Measurements from ENCODE around the gene PLD5. TPM values are rescaled to one million over a fixed set of nuclear protein-coding genes. Genes with fewer than 3 reads are reported as not detected.

PLD5 gene
- total RNA-seq, 1 experiment from 2014 or later: 2.6 TPM

DNA sequence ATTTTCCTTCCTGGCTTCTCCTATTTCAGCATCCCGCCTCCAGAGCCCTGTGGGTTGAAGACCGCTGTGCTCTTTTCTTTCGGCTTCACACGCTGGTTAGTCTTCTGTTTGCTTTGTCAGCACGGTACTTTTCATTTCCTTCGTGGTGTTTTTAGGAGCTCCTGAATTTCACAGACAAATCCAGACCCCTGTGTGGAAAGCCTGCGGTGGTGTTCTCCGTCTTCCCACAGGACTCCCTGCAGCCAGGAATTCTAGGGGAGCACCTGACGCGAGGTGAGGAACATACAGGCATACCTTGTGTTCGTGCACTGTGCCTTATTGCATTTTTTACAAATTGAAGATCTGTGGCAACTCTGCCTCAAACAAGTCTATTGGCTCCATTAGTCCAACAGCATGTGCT lies 315.4 kb downstream of the PLD5 start:
- no peak for DNase-seq
- H3K36me3 ChIP-seq: no peaks in the 10 kb centered on the region
- no peaks in the 10 kb centered on the region for H3K27me3 ChIP-seq
- no peak overlapping the region for H3K27ac ChIP-seq
- H3K4me3 ChIP-seq: no peak overlapping the region
- H3K9me3 ChIP-seq (replicated peaks): no peaks in the 10 kb centered on the region
- peaks cover 56% of the 10 kb centered on the region for H3K4me1 ChIP-seq

DNA sequence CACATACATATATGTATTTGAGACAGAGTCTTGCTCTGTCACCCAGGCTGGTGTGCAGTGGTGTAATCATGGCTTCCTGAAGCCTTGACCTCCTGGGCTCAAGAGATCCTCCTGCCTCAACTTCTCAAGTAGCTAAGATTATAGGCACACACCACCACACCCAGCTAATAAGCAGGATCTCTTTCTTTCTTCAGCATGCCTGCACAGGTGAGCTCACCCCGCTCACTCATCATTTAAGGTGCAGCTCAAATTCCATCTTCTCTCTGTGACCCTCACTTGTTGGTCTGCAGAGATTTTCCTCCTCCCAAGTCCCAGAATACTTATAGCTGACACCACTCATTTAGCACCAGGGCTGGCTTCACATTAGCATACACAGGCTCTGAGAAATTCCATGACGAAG lies 316.5 kb downstream of the PLD5 start:
- H3K27me3 ChIP-seq: no peaks in the 10 kb centered on the region
- H3K36me3 ChIP-seq: no peaks in the 10 kb centered on the region
- H3K27ac ChIP-seq: no peak overlapping the region
- no peak overlapping the region for H3K4me3 ChIP-seq
- no peak for DNase-seq
- H3K4me1 ChIP-seq: peaks cover 46% of the 10 kb centered on the region
- no peaks in the 10 kb centered on the region for H3K9me3 ChIP-seq (replicated peaks)

DNA sequence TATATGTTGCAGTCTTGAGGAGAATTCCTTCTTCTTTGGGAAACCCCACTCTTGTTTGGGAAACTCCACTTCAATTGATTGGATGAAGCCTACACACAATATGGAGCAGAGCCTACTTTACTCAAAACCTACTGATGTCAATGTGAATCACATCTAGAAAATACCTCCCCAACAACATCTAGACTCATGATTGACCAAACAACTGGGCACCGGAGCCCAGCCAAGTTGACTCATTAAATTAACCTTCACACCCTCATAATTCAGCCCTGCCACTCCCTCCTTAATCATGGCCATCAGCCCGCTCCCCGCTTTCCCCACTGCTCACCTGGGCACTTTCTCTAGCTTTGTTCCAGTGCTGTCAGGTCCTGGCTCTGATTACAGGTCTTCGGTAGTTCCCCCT lies 317.5 kb downstream of the PLD5 start:
- Histone ChIP-seq H3K27me3 (no peaks in the 10 kb centered on the region), H3K4me3 (no peak overlapping the region), H3K27ac (no peak overlapping the region), H3K4me1 (peaks cover 37% of the 10 kb centered on the region), H3K9me3 (replicated peaks) (no peaks in the 10 kb centered on the region), H3K36me3 (no peaks in the 10 kb centered on the region)
- DNase-seq: no peak

DNA sequence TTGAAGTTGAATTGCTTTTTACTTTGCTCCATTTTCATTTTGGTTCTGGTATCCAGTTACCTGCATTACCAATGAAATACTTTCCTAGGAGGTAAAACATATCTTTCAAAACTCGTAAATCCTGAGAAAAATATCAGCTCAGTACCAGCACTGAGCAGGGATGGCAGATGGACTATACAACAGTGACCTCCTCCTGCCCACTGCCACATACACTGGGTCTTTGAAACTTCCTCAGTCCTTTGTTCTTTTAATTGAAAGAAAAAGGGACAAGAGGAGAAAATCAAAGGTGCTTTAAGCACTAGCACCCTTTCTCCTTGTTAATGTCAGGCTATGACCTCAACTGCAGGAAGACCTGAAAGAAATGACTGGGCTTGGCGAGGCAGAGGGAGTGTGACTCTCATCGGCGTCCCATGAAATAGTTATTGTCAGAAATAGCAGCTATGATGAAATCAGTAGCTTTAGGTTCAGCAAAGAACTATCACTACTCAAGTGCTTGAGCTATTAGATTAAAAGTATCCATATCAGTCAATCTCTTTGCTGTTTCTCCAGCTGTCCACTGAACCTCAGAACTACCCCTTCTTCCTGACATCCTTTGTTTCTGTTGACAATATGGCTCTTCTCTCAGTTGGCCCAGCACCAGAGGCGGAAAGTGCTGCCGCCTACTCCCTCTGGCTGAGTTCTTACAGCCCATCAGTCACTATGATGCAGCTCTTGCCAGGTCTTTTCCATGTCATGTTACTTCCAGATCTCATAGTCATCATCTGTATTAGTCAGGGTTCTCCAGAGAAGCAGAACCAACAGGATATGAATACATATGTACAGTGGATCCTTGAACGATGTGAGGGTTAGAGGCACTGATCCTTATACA lies 318.6 kb downstream of the PLD5 start:
- Histone ChIP-seq H3K9me3 (replicated peaks) (no peaks in the 10 kb centered on the region), H3K27me3 (no peaks in the 10 kb centered on the region), H3K27ac (peak overlapping the region; percentile 74), H3K36me3 (no peaks in the 10 kb centered on the region), H3K4me3 (peak overlapping the region; percentile 18; the same call in 1 of the 2 replicates), H3K4me1 (peaks cover 26% of the 10 kb centered on the region)
- DNase-seq: peak; percentile 60 to 81

DNA sequence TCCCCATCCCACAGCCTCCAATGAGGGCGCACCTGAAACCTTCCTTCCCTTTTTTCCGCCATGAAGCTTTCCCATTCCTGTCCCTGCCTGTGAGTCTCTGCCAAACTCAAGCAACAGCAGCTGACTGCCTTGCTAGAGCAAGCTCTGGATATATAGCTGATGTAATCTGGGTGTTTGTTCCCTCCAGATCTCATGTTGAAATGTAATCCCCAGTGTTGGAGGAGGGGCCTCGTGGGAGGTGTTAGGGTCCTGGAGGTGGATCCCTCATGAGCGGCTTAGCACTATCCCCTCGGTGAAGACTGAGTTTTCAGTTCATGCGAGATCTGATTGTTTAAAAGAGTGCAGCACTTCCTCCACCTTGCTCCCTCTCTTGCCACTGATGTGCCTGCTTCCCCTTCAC lies 321.2 kb downstream of the PLD5 start:
- H3K36me3 ChIP-seq: no peaks in the 10 kb centered on the region
- peak in 1 of 2 experiments; percentile 23 for DNase-seq
- no peak overlapping the region for H3K4me3 ChIP-seq
- H3K27me3 ChIP-seq: no peaks in the 10 kb centered on the region
- peaks cover 22% of the 10 kb centered on the region for H3K4me1 ChIP-seq
- no peaks in the 10 kb centered on the region for H3K9me3 ChIP-seq (replicated peaks)
- H3K27ac ChIP-seq: no peak overlapping the region

DNA sequence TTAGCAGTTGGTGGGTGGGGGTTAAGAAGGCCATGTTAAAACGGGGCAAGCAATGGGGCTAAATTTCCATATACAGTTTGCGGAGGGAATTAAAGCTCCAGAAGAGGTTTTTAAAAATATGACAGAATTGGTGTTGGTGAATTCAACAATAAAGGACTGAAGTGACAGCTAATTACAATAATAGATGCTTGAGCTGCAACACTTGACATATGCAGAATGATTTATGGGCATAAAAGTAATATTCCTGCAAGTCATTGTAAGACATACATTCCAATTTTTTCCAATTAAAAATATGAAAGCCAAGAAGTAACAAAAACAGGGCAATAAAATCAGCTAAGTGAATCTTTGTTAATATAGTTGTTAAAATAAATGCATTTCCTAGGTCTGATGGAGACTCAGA lies 323.4 kb downstream of the PLD5 start:
- DNase-seq: no peak
- Histone ChIP-seq H3K4me1 (peaks cover 15% of the 10 kb centered on the region), H3K9me3 (replicated peaks) (no peaks in the 10 kb centered on the region), H3K27ac (no peak overlapping the region), H3K36me3 (no peaks in the 10 kb centered on the region), H3K4me3 (no peak overlapping the region), H3K27me3 (no peaks in the 10 kb centered on the region)

DNA sequence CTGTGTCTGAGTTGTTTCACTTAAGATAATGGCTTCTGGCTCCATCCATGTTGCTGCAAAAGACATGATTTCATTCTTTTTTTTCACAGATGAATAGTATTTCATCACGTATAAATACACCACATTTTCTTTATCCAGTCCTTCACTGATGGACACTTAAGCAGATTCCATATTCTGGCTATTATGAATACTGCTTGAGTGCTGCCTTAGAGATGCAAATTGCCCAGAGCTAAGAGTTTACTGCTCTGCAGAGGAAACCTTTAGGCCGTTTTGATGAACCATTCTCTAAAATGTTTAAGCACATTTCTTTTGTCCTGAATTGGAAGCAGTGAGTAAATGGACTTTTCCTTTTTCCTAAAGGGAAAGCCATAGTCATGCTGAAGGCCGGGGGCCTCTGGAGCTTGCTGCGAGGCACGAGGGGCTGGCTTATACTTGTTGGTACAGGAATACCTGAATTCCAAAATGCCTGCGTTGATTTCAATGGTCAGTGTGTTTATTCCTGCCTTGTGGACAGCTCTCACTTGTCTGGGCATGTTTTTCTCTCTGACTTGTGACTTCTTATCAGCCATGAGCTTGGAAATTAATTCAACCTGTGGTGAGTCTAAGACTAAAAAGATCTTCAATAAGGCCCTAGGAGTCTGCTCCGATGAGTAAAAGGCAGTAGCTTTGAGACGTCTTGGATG lies 324.6 kb downstream of the PLD5 start:
- Histone ChIP-seq H3K27me3 (no peaks in the 10 kb centered on the region), H3K9me3 (replicated peaks) (no peaks in the 10 kb centered on the region), H3K4me3 (no peak overlapping the region), H3K36me3 (no peaks in the 10 kb centered on the region), H3K27ac (no peak overlapping the region), H3K4me1 (peaks cover 6% of the 10 kb centered on the region; the same call in 1 of the 2 replicates)
- DNase-seq: no peak

DNA sequence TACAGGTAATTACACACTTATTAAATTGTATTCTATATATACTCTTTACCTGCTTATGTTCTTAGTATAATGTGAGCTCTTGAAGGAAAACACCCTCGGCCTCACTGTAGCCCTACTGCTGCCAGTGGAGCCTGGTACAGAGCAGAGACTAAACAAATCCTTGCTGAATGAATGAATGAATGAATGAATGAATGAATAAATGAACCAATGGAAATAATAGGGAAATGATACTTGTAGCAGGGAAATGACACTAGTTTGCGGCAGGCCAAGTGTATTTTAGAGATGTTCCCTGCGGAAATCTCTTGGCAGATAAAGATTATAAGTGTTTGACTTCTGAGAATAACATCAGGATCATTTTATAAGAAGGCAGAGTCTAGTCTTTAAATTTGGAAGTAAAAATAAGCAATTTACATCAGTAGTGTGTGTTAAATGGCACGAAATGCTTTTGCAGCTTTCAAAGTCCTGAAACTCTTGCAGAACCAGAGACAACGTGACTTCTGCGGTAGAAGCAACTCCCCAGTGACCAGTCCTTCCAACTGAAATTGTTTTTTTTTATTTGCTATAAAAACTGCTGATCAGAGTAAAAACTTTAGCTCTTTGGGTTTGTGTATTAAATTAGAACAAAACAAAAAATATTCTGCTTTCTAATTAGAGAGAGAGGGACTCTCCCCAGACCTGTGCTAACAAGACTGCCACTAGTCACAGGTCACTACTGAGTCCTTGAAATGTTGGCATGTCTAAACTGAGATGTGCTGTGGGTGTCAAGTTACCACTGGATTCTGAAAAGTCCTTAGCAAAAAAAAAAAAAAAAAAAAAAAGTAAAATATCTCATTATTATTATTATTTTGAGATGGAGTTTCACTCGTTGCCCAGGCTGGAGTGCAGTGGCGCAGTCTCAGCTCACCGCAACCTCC lies 326.3 kb downstream of the PLD5 start:
- Histone ChIP-seq H3K27ac (no peak overlapping the region), H3K4me3 (no peak overlapping the region), H3K36me3 (no peaks in the 10 kb centered on the region), H3K4me1 (no peaks in the 10 kb centered on the region), H3K9me3 (replicated peaks) (no peaks in the 10 kb centered on the region), H3K27me3 (no peaks in the 10 kb centered on the region)
- DNase-seq: no peak

DNA sequence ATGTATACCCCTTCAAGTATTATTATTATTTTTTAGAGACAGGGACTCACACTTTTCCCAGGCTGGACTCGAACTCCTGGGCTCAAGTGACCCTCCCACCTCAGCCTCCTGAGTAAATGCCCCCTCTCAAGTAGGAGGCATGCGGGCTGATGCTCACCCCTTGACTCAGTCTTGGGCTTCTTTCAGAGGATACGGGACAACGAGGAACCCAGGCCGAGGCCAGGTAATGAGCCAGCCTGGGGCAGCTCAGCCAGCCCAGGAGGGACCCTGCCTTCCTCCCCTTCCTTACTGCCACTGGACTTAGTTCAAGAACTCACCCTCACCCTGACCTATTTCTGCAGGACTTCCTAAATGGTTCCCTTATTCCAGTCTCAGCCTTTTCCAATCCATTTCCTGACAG lies 327.6 kb downstream of the PLD5 start:
- no peak overlapping the region for H3K27ac ChIP-seq
- H3K36me3 ChIP-seq: no peaks in the 10 kb centered on the region
- no peaks in the 10 kb centered on the region for H3K9me3 ChIP-seq (replicated peaks)
- DNase-seq: no peak
- H3K4me3 ChIP-seq: no peak overlapping the region
- no peaks in the 10 kb centered on the region for H3K4me1 ChIP-seq
- no peaks in the 10 kb centered on the region for H3K27me3 ChIP-seq

DNA sequence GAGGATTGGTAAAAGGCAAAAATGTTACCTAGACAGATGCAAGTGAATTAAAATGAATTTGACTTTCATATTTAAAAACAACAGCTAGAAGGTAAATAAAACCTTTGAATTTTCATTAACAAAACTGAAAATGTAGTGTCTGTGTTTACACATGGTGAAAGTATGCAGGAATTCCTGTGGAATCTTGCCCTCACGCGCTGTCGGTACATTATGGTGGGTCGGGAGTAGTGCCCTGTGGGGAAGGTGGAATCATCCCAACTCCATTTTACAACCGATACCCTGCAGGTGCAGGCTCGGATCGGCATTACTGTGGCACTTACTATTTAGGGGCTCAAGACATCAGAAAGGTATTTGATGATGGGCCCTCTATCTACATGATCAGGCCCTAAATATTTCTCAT lies 328.4 kb downstream of the PLD5 start:
- DNase-seq: no peak
- H3K4me3 ChIP-seq: no peak overlapping the region
- H3K27ac ChIP-seq: no peak overlapping the region
- H3K27me3 ChIP-seq: no peaks in the 10 kb centered on the region
- H3K9me3 ChIP-seq (replicated peaks): no peaks in the 10 kb centered on the region
- H3K36me3 ChIP-seq: no peaks in the 10 kb centered on the region
- no peaks in the 10 kb centered on the region for H3K4me1 ChIP-seq

DNA sequence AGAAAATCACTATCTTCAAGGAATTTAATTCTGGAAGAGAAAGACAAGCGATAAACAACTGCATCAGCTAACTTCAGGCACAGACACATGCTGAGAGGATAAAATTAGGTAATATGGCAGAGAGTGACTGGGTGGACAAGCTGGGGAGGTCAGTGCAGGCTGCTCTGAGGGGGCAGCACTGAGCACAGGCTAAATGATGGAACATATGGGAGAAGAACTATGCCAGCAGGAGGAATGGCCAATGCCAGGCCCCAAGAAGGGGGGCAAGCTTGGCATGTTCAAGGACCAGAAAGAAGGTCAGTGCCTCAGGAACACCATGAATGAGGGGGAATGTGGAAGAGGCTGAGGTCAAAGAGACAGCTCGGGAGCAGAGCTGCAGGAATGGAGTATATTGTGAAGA lies 334.9 kb downstream of the PLD5 start:
- H3K36me3 ChIP-seq: no peaks in the 10 kb centered on the region
- DNase-seq: no peak
- H3K9me3 ChIP-seq (replicated peaks): no peaks in the 10 kb centered on the region
- H3K4me1 ChIP-seq: peaks cover 34% of the 10 kb centered on the region
- no peak overlapping the region for H3K27ac ChIP-seq
- H3K27me3 ChIP-seq: no peaks in the 10 kb centered on the region
- H3K4me3 ChIP-seq: no peak overlapping the region

DNA sequence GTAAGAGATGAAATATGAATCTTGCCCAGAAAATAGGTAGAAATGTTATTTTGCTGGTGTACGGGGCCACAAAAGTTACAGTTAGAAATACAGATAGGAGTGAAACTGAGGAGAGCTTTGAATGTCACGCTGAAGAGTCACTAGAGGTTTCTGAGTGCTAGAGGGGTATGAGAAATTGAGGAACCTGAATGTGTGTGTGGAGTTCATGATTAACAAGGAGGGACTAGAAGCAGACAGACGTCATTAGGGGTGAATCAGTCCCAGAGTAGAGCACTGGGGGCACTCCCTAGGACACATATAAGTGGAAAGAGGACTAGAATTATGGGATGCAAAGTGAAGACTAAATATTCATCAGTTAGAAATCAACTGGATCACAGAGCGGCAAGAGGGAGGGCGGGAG lies 336.7 kb downstream of the PLD5 start:
- H3K27ac ChIP-seq: no peak overlapping the region
- no peak for DNase-seq
- H3K27me3 ChIP-seq: no peaks in the 10 kb centered on the region
- no peak overlapping the region for H3K4me3 ChIP-seq
- no peaks in the 10 kb centered on the region for H3K9me3 ChIP-seq (replicated peaks)
- peaks cover 42% of the 10 kb centered on the region for H3K4me1 ChIP-seq
- H3K36me3 ChIP-seq: no peaks in the 10 kb centered on the region

DNA sequence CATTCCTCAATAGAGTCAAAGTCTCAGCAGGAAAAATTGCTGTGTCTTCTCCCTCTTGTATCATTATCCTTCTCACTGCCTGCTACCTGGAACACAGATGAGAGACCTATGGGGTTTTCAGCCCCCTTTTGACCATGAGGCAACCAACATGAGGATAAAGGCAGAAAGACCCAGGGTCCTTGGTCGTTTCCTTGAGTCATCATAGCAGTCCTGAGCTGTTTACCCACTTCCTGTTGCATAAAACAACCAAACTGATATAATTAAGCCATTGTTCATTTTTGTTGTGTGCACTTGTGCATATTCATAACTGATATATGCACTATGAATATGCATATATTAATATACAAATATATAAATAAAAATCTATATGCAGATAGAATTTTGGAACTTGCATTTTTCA lies 337.3 kb downstream of the PLD5 start:
- Histone ChIP-seq H3K4me3 (no peak overlapping the region), H3K36me3 (no peaks in the 10 kb centered on the region), H3K4me1 (peaks cover 42% of the 10 kb centered on the region), H3K9me3 (replicated peaks) (no peaks in the 10 kb centered on the region), H3K27ac (no peak overlapping the region), H3K27me3 (no peaks in the 10 kb centered on the region)
- no peak for DNase-seq

DNA sequence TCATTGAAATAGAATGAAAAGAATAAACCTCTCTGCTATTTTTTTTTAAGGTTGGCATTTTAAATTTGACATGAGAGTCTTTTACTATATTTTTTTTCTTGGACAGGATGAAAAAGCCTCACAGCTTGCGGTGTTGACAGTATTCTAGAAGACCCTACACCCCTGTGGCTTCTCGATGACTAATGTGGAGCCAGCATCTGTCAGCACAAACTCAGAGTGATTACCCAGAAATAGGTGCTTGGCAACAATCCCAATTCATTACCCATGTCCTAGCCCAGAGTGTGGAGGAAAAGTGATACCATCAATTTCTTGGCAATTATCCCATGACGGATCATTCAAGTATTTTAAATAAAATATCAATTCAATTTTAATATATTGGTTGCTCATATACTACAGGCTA lies 338.8 kb downstream of the PLD5 start:
- DNase-seq: peak; percentile 78 to 91
- Histone ChIP-seq H3K27me3 (no peaks in the 10 kb centered on the region), H3K4me3 (no peak overlapping the region), H3K4me1 (peaks cover 42% of the 10 kb centered on the region), H3K9me3 (replicated peaks) (no peaks in the 10 kb centered on the region), H3K36me3 (no peaks in the 10 kb centered on the region), H3K27ac (peak overlapping the region; percentile 94)

DNA sequence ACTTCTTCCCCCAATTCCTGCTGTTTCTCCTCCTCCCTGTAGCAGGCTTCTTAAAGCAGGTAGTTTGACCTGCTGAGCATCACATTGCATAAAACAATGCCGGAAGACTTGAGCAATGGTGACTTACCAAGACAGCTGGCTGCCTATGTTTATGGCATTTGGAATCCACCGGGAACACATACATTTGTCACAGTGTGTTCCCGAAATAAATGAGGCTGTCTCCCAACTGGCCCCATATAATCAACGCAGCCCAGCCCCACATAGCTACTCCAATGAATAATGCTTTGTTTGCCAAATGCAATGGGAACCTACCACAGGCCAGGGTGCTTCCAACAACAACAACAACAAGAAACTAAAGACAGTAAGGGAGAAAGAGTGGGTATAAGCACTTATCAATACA lies 339.5 kb downstream of the PLD5 start:
- no peaks in the 10 kb centered on the region for H3K27me3 ChIP-seq
- no peaks in the 10 kb centered on the region for H3K36me3 ChIP-seq
- peaks cover 42% of the 10 kb centered on the region for H3K4me1 ChIP-seq
- peak overlapping the region; percentile 94 for H3K27ac ChIP-seq
- peak; percentile 87 to 95 for DNase-seq
- no peak overlapping the region for H3K4me3 ChIP-seq
- no peaks in the 10 kb centered on the region for H3K9me3 ChIP-seq (replicated peaks)

All from SJCRH30 (cell line).